HepG2 (cell line): Measurements from ENCODE around the gene MLN. TPM values are rescaled to one million over a fixed set of nuclear protein-coding genes. Genes with fewer than 3 reads are reported as not detected.

Source experiments
- CEBPG ChIP-seq: IDR thresholded peaks from 2 replicates; pipeline ENCODE4 v1.6.1; 2016
- FOSL2 ChIP-seq: sonication (generic); formaldehyde crosslinking; IDR thresholded peaks from 2 replicates; pipeline ENCODE4 v1.4.0; 2020; ENCODE audit warnings: missing genetic modification reagents
- HNRNPK ChIP-seq: fragments of 200-400 bp; formaldehyde crosslinking; IDR thresholded peaks from 2 replicates; pipeline ENCODE4 v1.6.1; 2018; ENCODE audit warnings: low read length, low read depth, moderate library complexity, mild to moderate bottlenecking; ENCODE audit not compliant: poor library complexity, severe bottlenecking
- HNRNPL ChIP-seq: fragments of 200-400 bp; formaldehyde crosslinking; IDR thresholded peaks from 2 replicates; pipeline ENCODE4 v1.6.1; 2017; ENCODE audit warnings: mild to moderate bottlenecking, low read depth, low read length
- HNRNPLL ChIP-seq: fragments of 200-400 bp; formaldehyde crosslinking; IDR thresholded peaks from 2 replicates; pipeline ENCODE4 v1.6.1; 2017; ENCODE audit warnings: mild to moderate bottlenecking, low read depth, low read length; ENCODE audit not compliant: poor library complexity, severe bottlenecking
- IKZF1 ChIP-seq: fragments of 450-650 bp; IDR thresholded peaks from 2 replicates; pipeline ENCODE4 v1.7.1; 2016
- KDM6A ChIP-seq: IDR thresholded peaks from 2 replicates; pipeline ENCODE4 v1.6.1; 2016; ENCODE audit warnings: low read depth
- PTBP1 ChIP-seq: fragments of 200-400 bp; formaldehyde crosslinking; IDR thresholded peaks from 2 replicates; pipeline ENCODE4 v1.6.1; 2018; ENCODE audit warnings: low read length, low read depth; ENCODE audit not compliant: poor library complexity, severe bottlenecking
- SRSF9 ChIP-seq: fragments of 200-400 bp; formaldehyde crosslinking; IDR thresholded peaks from 2 replicates; pipeline ENCODE4 v1.6.1; 2018; ENCODE audit warnings: borderline replicate concordance, mild to moderate bottlenecking, low read depth, low read length; ENCODE audit not compliant: insufficient read depth, poor library complexity, severe bottlenecking
- ZNF543 ChIP-seq: sonication (generic); formaldehyde crosslinking; IDR thresholded peaks from 2 replicates; pipeline ENCODE4 v1.4.0; 2020; ENCODE audit warnings: mild to moderate bottlenecking, missing genetic modification reagents
- ZNF644 ChIP-seq: IDR thresholded peaks from 2 replicates; pipeline ENCODE4 v1.6.1; 2016; ENCODE audit warnings: low read depth
- ZNF75D ChIP-seq: sonication (generic); formaldehyde crosslinking; IDR thresholded peaks from 2 replicates; pipeline ENCODE4 v1.8.1; 2023; ENCODE audit warnings: missing genetic modification reagents, mild to moderate bottlenecking, borderline replicate concordance
- ZNF772 ChIP-seq: sonication (generic); formaldehyde crosslinking; IDR thresholded peaks from 2 replicates; pipeline ENCODE4 v1.5.0; 2020; ENCODE audit warnings: mild to moderate bottlenecking, missing genetic modification reagents
- ZNF780A ChIP-seq: sonication (generic); formaldehyde crosslinking; IDR thresholded peaks from 2 replicates; pipeline ENCODE4 v1.8.0; 2022; ENCODE audit warnings: mild to moderate bottlenecking, missing genetic modification reagents, moderate library complexity
- ZNF841 ChIP-seq: sonication (generic); formaldehyde crosslinking; IDR thresholded peaks from 2 replicates; pipeline ENCODE4 v1.8.1; 2023; ENCODE audit warnings: missing genetic modification reagents, borderline replicate concordance
- ZNF883 ChIP-seq: sonication (generic); formaldehyde crosslinking; IDR thresholded peaks from 2 replicates; pipeline ENCODE4 v1.5.1; 2020; ENCODE audit warnings: mild to moderate bottlenecking, missing genetic modification reagents; ENCODE audit errors: not compliant biosample characterization
- polyA plus RNA-seq, 8 experiments: library from polyadenylated mRNA; depleted of rRNA in 3 of 8; stranded (reverse) in 7 of 8; unstranded in 1 of 8; fragments of >200 nt; fragmentation: Illumina TruSeq in 4 of 8; extraction: Trizol in 4 of 8; gene quantifications; 2 replicates each; pipeline versions ENCODE4 v1.2.1 to v1.2.3, GENCODE V29; 2011 to 2016; ENCODE audit warnings: low read depth in 4 of 8, missing spikeins in 1 of 8, mixed read lengths in 1 of 8; ENCODE audit not compliant: insufficient read depth in 1 of 8
- total RNA-seq, 5 experiments: library from RNA; depleted of rRNA; stranded (reverse); fragments of >200 nt; fragmentation: Illumina TruSeq; extraction: Trizol; gene quantifications; 2 replicates each; pipeline ENCODE4 v1.2.3, GENCODE V29; 2016; ENCODE audit warnings: low read depth in 1 of 5
- TF ChIP-seq, protein P1 (sequence below): sonication (generic); formaldehyde crosslinking; IDR thresholded peaks from 2 replicates; pipeline ENCODE4 v1.8.1; 2023; ENCODE audit warnings: mild to moderate bottlenecking, missing genetic modification reagents, borderline replicate concordance
- TF ChIP-seq, protein P2 (sequence below): sonication (generic); formaldehyde crosslinking; IDR thresholded peaks from 2 replicates; pipeline ENCODE4 v1.4.0; 2020; ENCODE audit warnings: missing genetic modification reagents
- TF ChIP-seq, protein P3 (sequence below): sonication (generic); formaldehyde crosslinking; IDR thresholded peaks from 2 replicates; pipeline ENCODE4 v1.5.0; 2020; ENCODE audit warnings: missing genetic modification reagents, mild to moderate bottlenecking, borderline replicate concordance
- TF ChIP-seq, protein P4 (sequence below), 2 experiments: sonication (generic) in 1 of 2; formaldehyde crosslinking in 1 of 2; IDR thresholded peaks; 2 replicates each; pipeline versions ENCODE4 v1.4.0 to v1.6.1; 2018 to 2020; ENCODE audit warnings: missing genetic modification reagents in 2 of 2, borderline replicate concordance in 1 of 2, low read depth in 1 of 2, mild to moderate bottlenecking in 1 of 2, missing biosample characterization in 1 of 2
- TF ChIP-seq, protein P5 (sequence below): sonication (generic); formaldehyde crosslinking; IDR thresholded peaks from 2 replicates; pipeline ENCODE4 v1.8.0; 2022; ENCODE audit warnings: missing genetic modification reagents, mild to moderate bottlenecking, borderline replicate concordance

Gene MLN
- total and polyA plus RNA-seq, 2 of the 13 experiments (the other 11 are each of a cell fraction or from before 2014, with no cell fraction given), result not detected

DNA sequence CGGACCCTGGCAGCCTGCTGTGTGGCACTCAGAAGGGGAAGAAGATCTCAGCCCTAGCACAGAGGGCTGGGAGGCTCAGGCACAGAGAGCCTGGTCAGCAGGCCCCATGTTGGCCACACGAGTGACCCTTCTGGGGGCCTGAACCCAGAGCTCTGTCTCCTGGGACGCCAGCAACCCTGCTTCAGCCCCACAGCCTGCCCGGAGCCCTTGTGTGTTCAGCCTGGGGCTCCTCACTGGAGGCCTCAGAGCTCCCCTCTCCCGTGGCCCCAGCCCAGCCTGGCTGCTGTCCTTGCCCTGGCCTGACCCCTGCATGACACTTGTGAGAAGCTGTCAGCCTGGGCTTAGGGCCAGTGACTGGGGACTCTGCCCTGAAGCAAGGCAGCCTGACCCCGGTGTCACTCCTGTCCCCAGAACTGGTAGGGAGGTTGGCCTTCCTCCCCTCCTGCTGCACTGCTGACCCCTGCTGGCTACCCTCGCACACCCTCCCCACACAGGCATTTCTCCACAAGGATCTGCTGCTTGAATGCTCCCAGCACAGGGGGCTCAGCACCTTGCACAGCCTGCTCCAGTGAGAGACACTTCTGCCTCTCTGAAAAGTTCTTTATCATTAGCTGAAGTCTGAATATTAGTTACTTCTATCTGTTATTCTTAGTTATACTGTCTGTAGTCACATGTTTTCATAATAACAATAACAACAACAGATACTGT is 41.7 kb downstream of the MLN start (continued):
- no peak for TF ChIP-seq PTBP1
- peak; percentile 93 for TF ChIP-seq ZNF772 (CRISPR knock-in tag)
- peak; percentile 90 for TF ChIP-seq KDM6A
- TF ChIP-seq ZNF75D (CRISPR knock-in tag), result no peak
- TF ChIP-seq, protein P1, sequence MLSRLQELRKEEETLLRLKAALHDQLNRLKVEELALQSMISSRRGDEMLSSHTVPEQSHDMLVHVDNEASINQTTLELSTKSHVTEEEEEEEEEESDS (CRISPR knock-in tag), result no peak
- peak; percentile 26; the same call in 1 of the 2 replicates for TF ChIP-seq ZNF644 (CRISPR knock-in tag)
- peak; percentile 73; the same call in 1 of the 2 replicates for TF ChIP-seq HNRNPL
- TF ChIP-seq CEBPG (CRISPR knock-in tag), result peak; percentile 57
- peak; percentile 58 for TF ChIP-seq FOSL2
- no peak for TF ChIP-seq SRSF9
- peak; percentile 31 for TF ChIP-seq HNRNPLL
- no peak for TF ChIP-seq IKZF1
- TF ChIP-seq, protein P2, sequence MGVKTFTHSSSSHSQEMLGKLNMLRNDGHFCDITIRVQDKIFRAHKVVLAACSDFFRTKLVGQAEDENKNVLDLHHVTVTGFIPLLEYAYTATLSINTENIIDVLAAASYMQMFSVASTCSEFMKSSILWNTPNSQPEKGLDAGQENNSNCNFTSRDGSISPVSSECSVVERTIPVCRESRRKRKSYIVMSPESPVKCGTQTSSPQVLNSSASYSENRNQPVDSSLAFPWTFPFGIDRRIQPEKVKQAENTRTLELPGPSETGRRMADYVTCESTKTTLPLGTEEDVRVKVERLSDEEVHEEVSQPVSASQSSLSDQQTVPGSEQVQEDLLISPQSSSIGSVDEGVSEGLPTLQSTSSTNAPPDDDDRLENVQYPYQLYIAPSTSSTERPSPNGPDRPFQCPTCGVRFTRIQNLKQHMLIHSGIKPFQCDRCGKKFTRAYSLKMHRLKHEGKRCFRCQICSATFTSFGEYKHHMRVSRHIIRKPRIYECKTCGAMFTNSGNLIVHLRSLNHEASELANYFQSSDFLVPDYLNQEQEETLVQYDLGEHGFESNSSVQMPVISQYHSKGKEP (CRISPR knock-in tag), result no peak
- peak; percentile 62; the same call in 1 of the 2 replicates for TF ChIP-seq ZNF543 (CRISPR knock-in tag)
- peak; percentile 69 for TF ChIP-seq ZNF883 (CRISPR knock-in tag)
- TF ChIP-seq, protein P3, sequence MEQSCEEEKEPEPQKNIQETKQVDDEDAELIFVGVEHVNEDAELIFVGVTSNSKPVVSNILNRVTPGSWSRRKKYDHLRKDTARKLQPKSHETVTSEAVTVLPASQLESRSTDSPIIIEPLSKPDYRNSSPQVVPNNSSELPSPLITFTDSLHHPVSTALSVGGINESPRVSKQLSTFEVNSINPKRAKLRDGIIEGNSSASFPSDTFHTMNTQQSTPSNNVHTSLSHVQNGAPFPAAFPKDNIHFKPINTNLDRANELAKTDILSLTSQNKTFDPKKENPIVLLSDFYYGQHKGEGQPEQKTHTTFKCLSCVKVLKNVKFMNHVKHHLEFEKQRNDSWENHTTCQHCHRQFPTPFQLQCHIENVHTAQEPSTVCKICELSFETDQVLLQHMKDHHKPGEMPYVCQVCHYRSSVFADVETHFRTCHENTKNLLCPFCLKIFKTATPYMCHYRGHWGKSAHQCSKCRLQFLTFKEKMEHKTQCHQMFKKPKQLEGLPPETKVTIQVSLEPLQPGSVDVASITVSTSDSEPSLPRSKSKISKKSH, result no peak; the same call in none of the 2 replicates
- TF ChIP-seq ZNF841 (CRISPR knock-in tag), result no peak
- no peak for TF ChIP-seq ZNF780A
- no peak for TF ChIP-seq HNRNPK
- TF ChIP-seq, protein P4, sequence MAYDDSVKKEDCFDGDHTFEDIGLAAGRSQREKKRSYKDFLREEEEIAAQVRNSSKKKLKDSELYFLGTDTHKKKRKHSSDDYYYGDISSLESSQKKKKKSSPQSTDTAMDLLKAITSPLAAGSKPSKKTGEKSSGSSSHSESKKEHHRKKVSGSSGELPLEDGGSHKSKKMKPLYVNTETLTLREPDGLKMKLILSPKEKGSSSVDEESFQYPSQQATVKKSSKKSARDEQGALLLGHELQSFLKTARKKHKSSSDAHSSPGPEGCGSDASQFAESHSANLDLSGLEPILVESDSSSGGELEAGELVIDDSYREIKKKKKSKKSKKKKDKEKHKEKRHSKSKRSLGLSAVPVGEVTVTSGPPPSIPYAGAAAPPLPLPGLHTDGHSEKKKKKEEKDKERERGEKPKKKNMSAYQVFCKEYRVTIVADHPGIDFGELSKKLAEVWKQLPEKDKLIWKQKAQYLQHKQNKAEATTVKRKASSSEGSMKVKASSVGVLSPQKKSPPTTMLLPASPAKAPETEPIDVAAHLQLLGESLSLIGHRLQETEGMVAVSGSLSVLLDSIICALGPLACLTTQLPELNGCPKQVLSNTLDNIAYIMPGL (CRISPR knock-in tag; IDR thresholded peaks at IDR 0.05; ENCODE audit: borderline replicate concordance in 1 of 2, low read depth in 1 of 2), result peak; percentile 78 to 95
- TF ChIP-seq, protein P5, sequence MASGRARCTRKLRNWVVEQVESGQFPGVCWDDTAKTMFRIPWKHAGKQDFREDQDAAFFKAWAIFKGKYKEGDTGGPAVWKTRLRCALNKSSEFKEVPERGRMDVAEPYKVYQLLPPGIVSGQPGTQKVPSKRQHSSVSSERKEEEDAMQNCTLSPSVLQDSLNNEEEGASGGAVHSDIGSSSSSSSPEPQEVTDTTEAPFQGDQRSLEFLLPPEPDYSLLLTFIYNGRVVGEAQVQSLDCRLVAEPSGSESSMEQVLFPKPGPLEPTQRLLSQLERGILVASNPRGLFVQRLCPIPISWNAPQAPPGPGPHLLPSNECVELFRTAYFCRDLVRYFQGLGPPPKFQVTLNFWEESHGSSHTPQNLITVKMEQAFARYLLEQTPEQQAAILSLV, result no peak
